HG02840 (cell line): ENCODE data around the gene AAR2.

Experiments used
- ATAC-seq: cut with Tn5 transposase; IDR thresholded peaks from one replicate; pipeline ENCODE4 v1.9.1; 2021; ENCODE audit warnings: mild to moderate bottlenecking, moderate library complexity, moderate number of reproducible peaks; ENCODE audit not compliant: unreplicated experiment, low FRiP score

Gene AAR2

DNA sequence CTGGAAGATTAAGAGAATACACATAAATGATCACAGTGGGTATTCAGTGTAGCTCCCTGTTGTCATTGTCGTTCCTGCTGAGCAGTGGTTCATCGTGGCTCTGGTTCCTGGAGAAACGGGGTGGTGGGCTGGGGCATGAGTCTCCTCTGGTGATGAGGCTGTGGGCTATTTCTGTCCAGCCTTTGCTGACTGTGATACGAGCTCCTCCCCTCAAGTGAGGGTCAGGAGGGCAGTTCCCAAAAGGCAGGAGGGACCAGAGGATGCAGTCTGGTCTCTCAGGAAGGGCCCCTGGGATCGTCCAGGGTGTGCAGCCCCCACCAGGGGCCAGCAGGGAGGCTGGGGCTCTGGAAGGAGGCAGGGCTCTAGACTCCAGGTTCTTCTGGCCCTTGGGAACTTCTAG is 38.7 kb downstream of the AAR2 start:
- ATAC-seq = no peak

GRCh38 chr20:36275441-36276189 is 39.3 kb downstream of the AAR2 start:
- ATAC-seq = no peak

- no peak for ATAC-seq
These were observed 41.3 kb downstream of the AAR2 start for GRCh38 chr20:36277546-36277945.

DNA sequence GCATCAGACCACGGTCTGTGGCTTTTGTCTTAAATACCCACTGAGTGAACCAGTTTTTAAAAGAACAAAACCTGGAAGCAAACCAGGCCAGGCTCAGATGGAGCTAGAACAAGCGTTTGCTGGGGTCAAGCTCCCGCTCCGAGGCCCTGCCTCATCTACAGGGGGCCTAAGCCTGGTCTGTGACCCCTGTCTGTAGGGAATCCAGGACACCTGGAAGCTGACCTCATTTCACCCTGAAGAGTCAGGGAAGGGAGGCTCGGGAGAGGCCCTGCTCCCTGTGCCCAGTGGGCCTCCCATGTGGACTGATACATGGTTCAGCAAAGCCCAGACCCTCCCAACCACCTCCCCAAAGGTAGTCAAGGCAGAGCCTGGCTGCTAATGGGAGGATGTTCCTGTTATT is 43.1 kb downstream of the AAR2 start:
- ATAC-seq = no peak

DNA sequence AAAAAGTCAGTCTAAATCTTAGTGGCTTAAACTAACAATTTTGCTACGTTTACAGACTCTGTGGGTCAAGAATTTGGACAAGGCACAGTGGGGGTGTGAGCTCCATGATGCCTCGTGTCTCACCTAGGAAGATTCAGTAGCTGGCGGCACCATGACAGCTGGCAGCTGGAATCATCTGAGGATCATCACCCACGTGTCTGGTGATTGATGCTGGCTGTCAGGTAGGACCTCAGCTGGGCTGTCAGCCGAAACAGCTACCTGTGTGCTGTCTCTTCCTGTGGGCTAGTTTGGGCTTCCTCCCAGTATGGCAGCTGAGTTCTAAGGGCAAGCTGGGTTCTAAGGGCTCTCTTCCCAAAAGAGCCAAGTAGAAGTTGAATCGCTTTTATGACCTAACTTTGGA is 43.5 kb downstream of the AAR2 start:
- no peak for ATAC-seq

GRCh38 chr20:36281785-36282380 is 45.6 kb downstream of the AAR2 start:
- no peak for ATAC-seq

GRCh38 chr20:36284751-36285150 is 48.5 kb downstream of the AAR2 start:
- ATAC-seq = no peak

- no peak for ATAC-seq
These were observed 49.6 kb downstream of the AAR2 start for GRCh38 chr20:36285746-36286447.

DNA sequence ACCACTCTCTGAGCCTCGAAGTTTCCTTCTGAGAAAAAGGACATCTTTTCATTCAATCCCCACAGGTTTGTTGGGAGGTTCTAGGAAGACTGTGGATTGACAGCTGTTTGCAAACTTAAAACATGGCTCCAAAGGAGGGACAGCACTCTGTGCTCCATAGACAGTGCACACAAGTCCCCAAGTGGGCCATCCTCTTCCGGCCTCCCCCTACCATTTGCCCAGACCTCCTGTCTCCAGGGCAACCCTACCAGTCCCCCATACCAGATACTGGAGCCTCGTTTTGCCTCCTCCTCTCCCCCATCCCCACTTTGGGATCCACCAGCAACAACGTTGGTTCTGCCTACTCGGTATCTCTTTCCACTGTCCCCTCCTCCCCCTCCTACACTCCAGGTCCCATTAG is 61.4 kb downstream of the AAR2 start:
- no peak for ATAC-seq

DNA sequence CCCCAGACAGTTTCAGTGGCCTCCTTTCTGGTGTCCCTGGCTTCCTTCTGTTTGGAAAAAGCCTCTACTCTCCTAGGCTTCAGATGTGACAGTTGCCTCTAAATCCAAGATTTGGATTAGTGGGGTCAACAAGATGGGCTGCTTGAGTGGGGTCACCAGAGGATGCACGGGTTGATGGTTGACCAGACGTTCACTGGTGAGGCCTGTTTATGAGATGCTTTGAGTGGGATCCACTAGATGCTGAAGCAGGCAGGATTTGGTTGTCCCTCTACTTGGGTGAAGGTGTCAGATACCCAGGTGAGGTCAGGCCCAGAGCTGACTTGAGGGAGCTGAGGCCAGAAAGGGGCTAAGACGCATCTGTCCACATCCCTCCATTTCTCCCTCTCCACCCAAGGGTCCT is 61.8 kb downstream of the AAR2 start:
- ATAC-seq = no peak

DNA sequence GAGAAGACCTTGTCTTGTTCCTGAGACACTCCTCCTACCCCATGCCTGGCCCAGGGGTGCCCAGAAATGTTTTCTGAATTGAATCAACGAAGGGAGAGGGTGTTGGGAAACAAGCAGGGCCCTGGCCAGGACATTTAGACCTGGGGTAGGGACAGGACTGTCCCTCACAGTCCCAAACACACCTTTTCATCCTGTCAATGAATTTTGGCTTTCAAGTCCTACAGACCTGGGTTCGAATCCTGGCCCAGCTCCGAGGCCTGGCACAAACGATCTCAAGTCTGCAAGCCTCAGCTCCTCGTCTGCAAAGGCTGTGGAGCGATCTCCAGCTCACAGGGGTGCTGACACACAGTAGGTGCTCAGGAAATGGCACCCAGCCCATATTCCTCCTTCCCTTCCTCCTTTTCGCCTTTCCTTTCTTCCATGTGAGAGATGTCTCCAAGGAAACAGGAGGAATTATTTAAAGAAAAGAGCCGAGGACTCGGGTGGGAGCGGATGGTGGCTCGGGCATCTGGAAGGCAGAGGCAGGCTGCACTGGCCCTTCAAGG is 62.6 kb downstream of the AAR2 start:
- ATAC-seq = no peak

- ATAC-seq = no peak
These were observed 63.2 kb downstream of the AAR2 start for GRCh38 chr20:36299459-36299858.

GRCh38 chr20:36301359-36302119 is 65.3 kb downstream of the AAR2 start:
- no peak for ATAC-seq

- ATAC-seq = no peak
These were observed 66.8 kb downstream of the AAR2 start for GRCh38 chr20:36303020-36303595.

DNA sequence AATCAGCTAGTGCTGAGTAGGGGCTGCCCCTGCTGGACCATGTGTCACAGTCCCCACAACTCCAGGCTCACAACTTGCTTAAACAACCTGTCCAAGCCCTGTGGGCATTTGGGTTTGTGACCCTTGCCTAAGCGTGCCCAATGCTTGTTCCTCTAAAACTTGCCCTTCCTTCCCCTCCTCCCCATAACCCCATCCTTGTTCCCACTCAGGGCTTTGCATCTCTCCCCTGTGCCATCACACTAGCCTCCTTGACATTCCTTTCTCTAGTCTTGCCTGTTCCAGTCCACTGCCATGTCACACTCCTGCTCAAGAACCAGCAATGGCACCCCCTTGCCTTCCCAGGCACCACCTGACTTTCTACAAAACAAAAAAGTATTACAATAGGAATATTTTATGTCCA is 67.6 kb downstream of the AAR2 start:
- no peak for ATAC-seq

- ATAC-seq = no peak
These were observed 68.7 kb downstream of the AAR2 start for GRCh38 chr20:36304786-36305495.

DNA sequence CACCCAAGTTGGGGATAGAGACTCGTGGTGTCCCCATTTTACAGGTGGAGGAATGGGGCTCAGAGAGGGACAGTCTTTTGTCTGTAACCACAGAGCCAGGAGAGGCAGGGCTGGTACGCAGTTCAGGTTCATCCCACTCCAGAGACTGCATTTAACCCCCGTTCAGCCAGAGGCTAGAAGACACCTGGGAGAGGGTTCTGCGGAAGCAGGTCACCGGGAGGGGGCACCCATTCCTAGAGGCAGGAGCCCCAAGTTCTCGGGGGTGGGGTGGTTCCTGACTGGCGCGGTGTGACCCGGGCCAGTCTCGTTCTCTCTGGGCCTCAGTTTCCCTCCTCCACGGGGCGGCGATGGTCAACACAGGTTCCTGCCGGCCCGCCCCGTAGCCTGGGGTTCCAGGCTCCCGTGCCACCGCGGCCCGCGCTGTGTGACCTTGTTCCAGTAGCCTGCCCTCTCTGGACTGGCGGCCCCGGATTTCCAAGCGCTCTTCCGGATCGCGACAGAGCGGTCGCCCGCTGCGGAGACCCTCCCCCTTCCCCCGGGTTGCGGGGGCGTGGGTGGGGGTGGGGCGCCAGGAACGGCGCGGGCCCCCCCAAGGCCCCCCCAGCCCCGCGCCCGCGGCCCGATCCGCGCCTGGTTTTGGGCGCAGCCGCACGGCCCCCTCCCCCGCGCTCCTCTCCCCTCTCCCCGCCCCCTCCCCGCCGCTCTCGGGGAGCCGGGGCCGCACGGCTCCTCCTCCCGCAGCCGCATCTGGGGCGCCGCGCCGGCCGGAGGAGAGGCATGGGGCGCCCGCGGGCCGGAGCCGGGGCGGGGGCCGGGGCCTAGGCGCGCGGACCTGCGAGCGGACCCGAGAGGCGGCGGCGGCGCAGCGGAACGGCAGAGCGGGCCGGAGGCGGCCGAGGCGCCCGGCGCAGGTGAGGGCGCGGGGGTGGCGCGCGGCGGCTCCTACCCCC is 69.6 kb downstream of the AAR2 start, which contains the start of gene DLGAP4:
TSS of gene DLGAP4 (plus strand) at position 738 of the 950 bp plus-strand sequence. CDS start 125,379 bp downstream, outside the sequence.
- ATAC-seq = no peak
